ENCODE measurements around the gene NTM. TPM values are rescaled to one million over a fixed set of nuclear protein-coding genes. Genes with fewer than 3 reads are reported as not detected.

The NTM gene
- total RNA-seq, 1 experiment from 2014 or later, result 9.9 TPM

GRCh38 chr11:132054822-132055221 is 684.4 kb downstream of the NTM start:
- Histone ChIP-seq H2BK15ac (ENCODE audit: low read depth, low read length) (no peak overlapping the region), H3K18ac (ENCODE audit: insufficient read length, low read depth, low read length) (no peak overlapping the region), H3K79me1 (ENCODE audit: insufficient read depth, low read depth, low read length, poor library complexity, severe bottlenecking) (no peaks in the 10 kb centered on the region), H3K9ac (ENCODE audit: extremely low read depth, insufficient read length, low read length) (no peak overlapping the region), H3K9me3 (ENCODE audit: control insufficient read depth, low read depth, low read length) (no peaks in the 10 kb centered on the region), H4K20me1 (ENCODE audit: control insufficient read depth, insufficient read depth, insufficient read length) (no peaks in the 10 kb centered on the region), H3K27ac (ENCODE audit: insufficient read length, low read depth, low read length) (no peak overlapping the region), H4K8ac (replicated peaks; ENCODE audit: insufficient read length, low read depth, low read length) (no peak overlapping the region), H3K14ac (ENCODE audit: insufficient read depth, low read length) (no peak overlapping the region), H2BK20ac (ENCODE audit: low read depth, low read length, poor library complexity, severe bottlenecking) (no peak overlapping the region), H3K27me3 (ENCODE audit: insufficient read depth, low read length) (no peaks in the 10 kb centered on the region), H2AK5ac (ENCODE audit: insufficient read length, low read length) (no peak overlapping the region), H3K4ac (ENCODE audit: low read depth, low read length) (no peak overlapping the region), H2AFZ (ENCODE audit: low read length) (no peak overlapping the region), H2BK120ac (ENCODE audit: low read depth, low read length, poor library complexity, severe bottlenecking) (no peak overlapping the region), H4K5ac (ENCODE audit: insufficient read length, low read depth, low read length) (no peak overlapping the region), H3K4me2 (ENCODE audit: insufficient read depth, insufficient read length, low read length) (no peak overlapping the region), H2BK5ac (ENCODE audit: insufficient read length, low read length) (no peak overlapping the region), H3K79me2 (ENCODE audit: insufficient read depth, low read length) (no peaks in the 10 kb centered on the region), H3K4me1 (ENCODE audit: insufficient read depth, low read length) (peaks cover 13% of the 10 kb centered on the region; the same call in 1 of the 2 replicates), H3K23ac (ENCODE audit: insufficient read length, low read depth, low read length) (no peak overlapping the region), H3T11ph (ENCODE audit: low read length) (no peak overlapping the region), H4K91ac (ENCODE audit: insufficient read length, low read depth, low read length) (no peak overlapping the region), H2BK12ac (ENCODE audit: insufficient read length, low read depth, low read length) (no peak overlapping the region), H3K23me2 (ENCODE audit: insufficient read length, low read depth, low read length, poor library complexity, severe bottlenecking) (no peaks in the 10 kb centered on the region), H3K56ac (ENCODE audit: insufficient read length, low read depth, low read length) (no peak overlapping the region)
- Mint-ChIP-seq H3K27ac (no peak overlapping the region), H3K36me3 (ENCODE audit: insufficient read depth in 1 of 3, low read depth in 3 of 3) (no peaks in the 10 kb centered on the region), H3K4me3 (no peak overlapping the region), H3K4me1 (peaks cover 16 to 17% of the 10 kb centered on the region in 2 experiments), H3K9me3 (no peaks in the 10 kb centered on the region), H3K27me3 (ENCODE audit: low read depth) (no peaks in the 10 kb centered on the region)
- no CpG with 5 or more reads among the region's 1 CpG for WGBS (ENCODE audit: extremely low coverage, insufficient read length, low lambda C conversion rate)
- DNase-seq, result no peak
- no peak for TF ChIP-seq CTCF (conservative IDR thresholded peaks at IDR 0.05)
